Type B pancreatic cell (in vitro differentiated cells): ENCODE results near the gene PLXNB1. TPM values are rescaled to one million over a fixed set of nuclear protein-coding genes. Genes with fewer than 3 reads are reported as not detected.
"Not testable (repeated sequence)": the region's sequence is repeated elsewhere in the genome, so short reads cannot be mapped to it uniquely, and the experiment has no call there.

ENCODE experiments used
- DNase-seq: peaks from one replicate; pipeline ENCODE4 v3.0.0; 2021; ENCODE audit warnings: mixed read lengths; ENCODE audit not compliant: unreplicated experiment; ENCODE audit errors: extremely low spot score
- H3K27ac Mint-ChIP-seq: 2 replicates; pipeline ENCODE4 v1.8.0; 2021; ENCODE audit warnings: mild to moderate bottlenecking, mixed read lengths
- H3K27me3 Mint-ChIP-seq: 2 replicates; pipeline ENCODE4 v1.8.0; 2021; ENCODE audit warnings: mixed read lengths
- H3K36me3 Mint-ChIP-seq: 2 replicates; pipeline ENCODE4 v1.8.0; 2021; ENCODE audit warnings: mixed read lengths
- H3K4me1 Mint-ChIP-seq: one replicate; pipeline ENCODE4 v1.8.0; 2021; ENCODE audit warnings: mixed read lengths; ENCODE audit not compliant: unreplicated experiment
- H3K4me3 Mint-ChIP-seq: 2 replicates; pipeline ENCODE4 v1.8.0; 2021; ENCODE audit warnings: mild to moderate bottlenecking, mixed read lengths
- H3K9me3 Mint-ChIP-seq: 2 replicates; pipeline ENCODE4 v1.8.0; 2021; ENCODE audit warnings: mixed read lengths
- total RNA-seq: library from RNA; stranded (reverse); gene quantifications from 2 replicates; pipeline ENCODE4 v1.2.1, GENCODE V29; 2021; ENCODE audit warnings: low replicate concordance
- TF ChIP-seq, protein P1 (sequence below): fragments of 200-600 bp; sonication (generic); conservative IDR thresholded peaks from 2 replicates; pipeline ENCODE4 v1.5.0; 2021; ENCODE audit warnings: antibody characterized with exemption, mild to moderate bottlenecking

Gene PLXNB1
- total RNA-seq, 1 donor from 2014 or later: 212 TPM

- DNase-seq: peak; percentile 60
- H3K36me3 Mint-ChIP-seq: peaks cover 12% of the 10 kb centered on the region
- H3K4me1 Mint-ChIP-seq: peaks cover 5% of the 10 kb centered on the region
- no peak overlapping the region for H3K4me3 Mint-ChIP-seq
- no peaks in the 10 kb centered on the region for H3K9me3 Mint-ChIP-seq
- H3K27me3 Mint-ChIP-seq: no peaks in the 10 kb centered on the region
- TF ChIP-seq, protein P1, sequence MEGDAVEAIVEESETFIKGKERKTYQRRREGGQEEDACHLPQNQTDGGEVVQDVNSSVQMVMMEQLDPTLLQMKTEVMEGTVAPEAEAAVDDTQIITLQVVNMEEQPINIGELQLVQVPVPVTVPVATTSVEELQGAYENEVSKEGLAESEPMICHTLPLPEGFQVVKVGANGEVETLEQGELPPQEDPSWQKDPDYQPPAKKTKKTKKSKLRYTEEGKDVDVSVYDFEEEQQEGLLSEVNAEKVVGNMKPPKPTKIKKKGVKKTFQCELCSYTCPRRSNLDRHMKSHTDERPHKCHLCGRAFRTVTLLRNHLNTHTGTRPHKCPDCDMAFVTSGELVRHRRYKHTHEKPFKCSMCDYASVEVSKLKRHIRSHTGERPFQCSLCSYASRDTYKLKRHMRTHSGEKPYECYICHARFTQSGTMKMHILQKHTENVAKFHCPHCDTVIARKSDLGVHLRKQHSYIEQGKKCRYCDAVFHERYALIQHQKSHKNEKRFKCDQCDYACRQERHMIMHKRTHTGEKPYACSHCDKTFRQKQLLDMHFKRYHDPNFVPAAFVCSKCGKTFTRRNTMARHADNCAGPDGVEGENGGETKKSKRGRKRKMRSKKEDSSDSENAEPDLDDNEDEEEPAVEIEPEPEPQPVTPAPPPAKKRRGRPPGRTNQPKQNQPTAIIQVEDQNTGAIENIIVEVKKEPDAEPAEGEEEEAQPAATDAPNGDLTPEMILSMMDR: no peak
- H3K27ac Mint-ChIP-seq: peak overlapping the region; percentile 78
Observed at GRCh38 chr3:48403533-48404439, 26.1 kb downstream of the PLXNB1 start.

DNA sequence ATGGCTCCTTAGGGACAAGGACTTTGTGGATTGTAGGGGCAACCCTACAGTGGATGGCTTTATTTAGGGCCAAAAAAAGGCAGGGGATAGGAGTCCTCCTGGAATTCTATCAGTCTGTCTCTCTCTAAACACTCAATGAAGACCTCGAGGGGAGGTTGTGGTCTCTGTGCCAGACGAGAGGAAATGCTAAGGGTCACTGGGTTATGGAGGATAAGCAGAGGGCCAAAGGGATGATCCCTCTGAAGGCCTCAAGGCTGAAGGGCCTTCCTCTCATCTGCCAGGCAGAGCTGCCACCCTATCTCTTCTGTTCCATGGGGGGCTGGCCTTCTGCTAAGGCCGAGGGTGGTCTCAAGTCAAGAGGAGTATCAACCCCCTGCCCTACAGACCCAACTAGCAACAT lies 27.0 kb downstream of the PLXNB1 start:
- Mint-ChIP-seq H3K9me3 (no peaks in the 10 kb centered on the region), H3K27ac (peak overlapping the region; percentile 78), H3K36me3 (peaks cover 7% of the 10 kb centered on the region), H3K4me1 (peaks cover 5% of the 10 kb centered on the region), H3K4me3 (no peak overlapping the region), H3K27me3 (no peaks in the 10 kb centered on the region)
- TF ChIP-seq, protein P1: no peak
- DNase-seq: peak; percentile 44

DNA sequence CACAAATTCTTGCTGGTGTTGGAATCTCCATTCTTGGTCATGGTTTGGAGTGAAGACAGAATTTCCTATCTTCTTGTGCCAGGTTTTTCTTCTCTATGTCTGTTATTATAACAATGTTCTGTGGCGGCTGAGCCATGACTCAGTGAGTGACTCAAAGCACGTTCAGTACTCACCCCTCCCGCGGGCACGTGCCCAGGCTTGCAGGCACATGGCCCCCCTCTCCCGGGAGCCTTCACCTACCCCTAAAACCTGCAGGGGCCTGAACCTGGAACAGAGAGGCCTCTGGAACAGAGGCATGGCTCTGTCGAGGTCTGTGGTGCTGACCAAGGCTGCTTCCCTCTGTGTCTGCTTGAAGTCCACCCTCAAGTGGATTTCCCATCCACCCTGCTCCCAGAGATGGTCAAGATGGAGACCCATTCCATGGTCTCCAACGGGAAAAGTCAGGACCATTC lies 27.6 kb downstream of the PLXNB1 start:
- Mint-ChIP-seq H3K27me3 (no peaks in the 10 kb centered on the region), H3K4me1 (peaks cover 5% of the 10 kb centered on the region), H3K27ac (peak overlapping the region; percentile 78), H3K36me3 (peaks cover 7% of the 10 kb centered on the region), H3K4me3 (no peak overlapping the region), H3K9me3 (no peaks in the 10 kb centered on the region)
- TF ChIP-seq, protein P1: no peak
- DNase-seq: peak; percentile 56

- not testable (repeated sequence) for H3K27ac Mint-ChIP-seq, H3K36me3 Mint-ChIP-seq, DNase-seq, H3K9me3 Mint-ChIP-seq, H3K4me3 Mint-ChIP-seq, H3K4me1 Mint-ChIP-seq, H3K27me3 Mint-ChIP-seq
Observed at GRCh38 chr3:48401434-48401901, 28.4 kb downstream of the PLXNB1 start.

GRCh38 chr3:48400824-48401433 lies 29.0 kb downstream of the PLXNB1 start:
- Mint-ChIP-seq H3K36me3 (no peaks in the 10 kb centered on the region), H3K27me3 (peaks cover under 1% of the 10 kb centered on the region), H3K9me3 (no peaks in the 10 kb centered on the region), H3K27ac (peak overlapping the region; percentile 84), H3K4me3 (no peak overlapping the region), H3K4me1 (peaks cover 5% of the 10 kb centered on the region)
- peak; percentile 56 for DNase-seq
- TF ChIP-seq, protein P1: peak; percentile 90
